HEK293T (cell line): Measurements from ENCODE around the gene CAMK1D.

ENCODE experiments used
- BHLHE40 ChIP-seq: fragments of 450-650 bp; IDR thresholded peaks from 2 replicates; pipeline ENCODE4 v1.6.1; 2016; ENCODE audit warnings: mild to moderate bottlenecking, moderate library complexity, borderline replicate concordance
- FOXA1 ChIP-seq: fragments of 450-650 bp; IDR thresholded peaks from 2 replicates; pipeline ENCODE4 v1.6.1; 2016; ENCODE audit warnings: mild to moderate bottlenecking
- FOXK2 ChIP-seq: fragments of 450-650 bp; IDR thresholded peaks from 2 replicates; pipeline ENCODE4 v1.6.1; 2016; ENCODE audit warnings: mild to moderate bottlenecking
- SP1 ChIP-seq: fragments of 450-650 bp; IDR thresholded peaks from 2 replicates; pipeline ENCODE4 v1.6.1; 2017
- SUZ12 ChIP-seq: fragments of 450-650 bp; IDR thresholded peaks from 2 replicates; pipeline ENCODE4 v1.6.1; 2016; ENCODE audit warnings: mild to moderate bottlenecking

GRCh38 chr10:12334186-12334530 is 15.2 kb upstream of the CAMK1D start:
- TF ChIP-seq SP1 (no peak), FOXK2 (no peak), BHLHE40 (no peak), SUZ12 (no peak), FOXA1 (no peak)
